DOHH2 (cell line): Measurements from ENCODE around the gene SPIRE2.

Experiments used
- H3F3A ChIP-seq: fragments of 200-600 bp; sonication (generic), shearing (Covaris generic); 2 replicates; pipeline ENCODE4 v1.6.0; 2016; ENCODE audit warnings: antibody characterized with exemption, mild to moderate bottlenecking; ENCODE audit not compliant: control insufficient read depth, insufficient read depth
- H3K27ac ChIP-seq: fragments of 200-600 bp; sonication (generic); 2 replicates; pipeline ENCODE4 v1.5.1; 2014; ENCODE audit warnings: low read depth, mild to moderate bottlenecking, low read length, moderate library complexity
- H3K27me3 ChIP-seq: fragments of 200-600 bp; sonication (generic); 2 replicates; pipeline ENCODE4 v1.6.1; 2014; ENCODE audit warnings: mild to moderate bottlenecking, low read length, mixed read lengths; ENCODE audit not compliant: control insufficient read depth
- H3K36me3 ChIP-seq: fragments of 200-600 bp; sonication (generic); 2 replicates; pipeline ENCODE4 v1.6.1; 2014; ENCODE audit warnings: mild to moderate bottlenecking, low read length, moderate library complexity, mixed read lengths; ENCODE audit not compliant: control insufficient read depth
- H3K4me1 ChIP-seq: fragments of 200-600 bp; sonication (generic); 2 replicates; pipeline ENCODE4 v1.6.1; 2014; ENCODE audit warnings: mild to moderate bottlenecking, low read length, mixed read lengths; ENCODE audit not compliant: control insufficient read depth
- H3K4me2 ChIP-seq: fragments of 200-600 bp; sonication (generic); 2 replicates; pipeline ENCODE4 v1.6.0; 2014; ENCODE audit warnings: mild to moderate bottlenecking, low read length, moderate library complexity
- H3K4me3 ChIP-seq: fragments of 200-600 bp; sonication (generic); 2 replicates; pipeline ENCODE4 v1.5.1; 2014; ENCODE audit warnings: mild to moderate bottlenecking, low read length, mixed read lengths
- H3K79me2 ChIP-seq: fragments of 200-600 bp; sonication (generic); 2 replicates; pipeline ENCODE4 v1.6.1; 2014; ENCODE audit warnings: mild to moderate bottlenecking, low read length, mixed read lengths; ENCODE audit not compliant: control insufficient read depth
- H3K9me2 ChIP-seq: fragments of 200-600 bp; sonication (generic); replicated peaks from 2 replicates; pipeline ENCODE4 v1.6.1; 2014; ENCODE audit warnings: mild to moderate bottlenecking, low read length, mixed read lengths; ENCODE audit not compliant: control insufficient read depth
- H3K9me3 ChIP-seq: fragments of 200-600 bp; sonication (generic); 2 replicates; pipeline ENCODE4 v1.6.1; 2014; ENCODE audit warnings: antibody characterized with exemption, low read length, mixed read lengths; ENCODE audit not compliant: control insufficient read depth, insufficient read depth
- H4K20me1 ChIP-seq: fragments of 200-600 bp; sonication (generic); 2 replicates; pipeline ENCODE4 v1.6.0; 2014; ENCODE audit warnings: low read depth, mild to moderate bottlenecking, antibody characterized with exemption, low read length, moderate library complexity; ENCODE audit not compliant: control insufficient read depth, insufficient read depth
- EZH2phosphoT487 ChIP-seq: fragments of 200-600 bp; sonication (generic); IDR thresholded peaks from 2 replicates; pipeline ENCODE4 v1.6.1; 2017; ENCODE audit warnings: borderline replicate concordance, mild to moderate bottlenecking, antibody characterized with exemption, low read length, moderate library complexity, mixed read lengths
- TF ChIP-seq, protein P1 (sequence below): fragments of 200-600 bp; sonication (generic); IDR thresholded peaks from one replicate; pipeline ENCODE4 v1.5.1; 2014; ENCODE audit warnings: antibody characterized with exemption, mild to moderate bottlenecking, low read depth, low read length; ENCODE audit not compliant: poor library complexity, severe bottlenecking

The SPIRE2 gene

DNA sequence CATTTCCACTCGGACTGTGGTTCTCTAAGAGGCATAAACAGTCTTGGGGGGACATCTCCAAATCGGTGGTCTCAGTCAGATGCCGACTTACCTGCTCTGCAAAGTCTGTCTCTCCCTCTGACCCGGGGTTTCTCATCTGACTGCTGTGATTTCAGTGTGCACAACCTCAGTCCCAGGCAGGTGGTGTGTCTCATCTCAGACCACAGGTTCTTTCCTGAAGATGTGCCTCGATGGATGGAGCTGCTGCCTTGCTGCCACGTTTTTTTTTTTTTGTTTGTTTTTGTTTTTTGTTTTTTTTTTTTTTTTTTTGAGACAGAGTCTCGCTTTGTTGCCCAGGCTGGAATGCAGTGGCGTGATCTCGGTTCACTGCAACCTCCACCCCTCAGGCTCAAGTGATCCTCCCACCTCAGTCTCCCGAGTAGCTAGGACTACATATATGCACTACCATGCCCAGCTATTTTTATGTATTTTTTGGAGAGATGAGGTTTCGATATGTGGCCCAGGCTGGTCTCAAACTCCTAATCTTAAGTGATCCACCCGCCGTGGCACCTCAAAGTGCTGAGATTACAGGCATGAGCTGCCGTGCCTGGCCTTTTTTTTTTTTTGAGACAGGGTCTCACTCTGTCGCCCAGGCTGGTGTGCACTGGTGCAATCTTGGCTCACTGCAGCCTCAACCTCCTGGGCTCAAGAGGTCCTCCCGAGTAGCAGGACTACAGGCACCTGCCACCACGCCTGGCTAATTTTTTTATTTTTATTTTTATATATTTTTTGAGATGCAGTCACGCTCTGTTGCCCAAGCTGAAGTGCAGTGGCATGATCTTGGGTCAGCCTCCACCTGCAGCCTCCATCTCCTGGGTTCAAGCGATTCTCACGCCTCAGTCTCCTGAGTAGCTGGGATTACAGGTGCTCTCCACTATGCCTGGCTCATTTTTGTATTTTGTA lies 15.4 kb downstream of the SPIRE2 start:
- peaks cover 69% of the 10 kb centered on the region for H3K4me1 ChIP-seq
- no peaks in the 10 kb centered on the region for H3K79me2 ChIP-seq
- peaks cover 23% of the 10 kb centered on the region for H3F3A ChIP-seq
- H3K27ac ChIP-seq, result peak overlapping the region; percentile 90
- H3K4me3 ChIP-seq, result peak overlapping the region; percentile 66
- H4K20me1 ChIP-seq, result no peaks in the 10 kb centered on the region
- H3K9me3 ChIP-seq, result no peaks in the 10 kb centered on the region
- H3K9me2 ChIP-seq, result no peaks in the 10 kb centered on the region
- H3K27me3 ChIP-seq, result no peaks in the 10 kb centered on the region
- H3K4me2 ChIP-seq, result peak overlapping the region; percentile 91
- no peak for TF ChIP-seq EZH2phosphoT487
- TF ChIP-seq, protein P1, sequence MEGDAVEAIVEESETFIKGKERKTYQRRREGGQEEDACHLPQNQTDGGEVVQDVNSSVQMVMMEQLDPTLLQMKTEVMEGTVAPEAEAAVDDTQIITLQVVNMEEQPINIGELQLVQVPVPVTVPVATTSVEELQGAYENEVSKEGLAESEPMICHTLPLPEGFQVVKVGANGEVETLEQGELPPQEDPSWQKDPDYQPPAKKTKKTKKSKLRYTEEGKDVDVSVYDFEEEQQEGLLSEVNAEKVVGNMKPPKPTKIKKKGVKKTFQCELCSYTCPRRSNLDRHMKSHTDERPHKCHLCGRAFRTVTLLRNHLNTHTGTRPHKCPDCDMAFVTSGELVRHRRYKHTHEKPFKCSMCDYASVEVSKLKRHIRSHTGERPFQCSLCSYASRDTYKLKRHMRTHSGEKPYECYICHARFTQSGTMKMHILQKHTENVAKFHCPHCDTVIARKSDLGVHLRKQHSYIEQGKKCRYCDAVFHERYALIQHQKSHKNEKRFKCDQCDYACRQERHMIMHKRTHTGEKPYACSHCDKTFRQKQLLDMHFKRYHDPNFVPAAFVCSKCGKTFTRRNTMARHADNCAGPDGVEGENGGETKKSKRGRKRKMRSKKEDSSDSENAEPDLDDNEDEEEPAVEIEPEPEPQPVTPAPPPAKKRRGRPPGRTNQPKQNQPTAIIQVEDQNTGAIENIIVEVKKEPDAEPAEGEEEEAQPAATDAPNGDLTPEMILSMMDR, result no peak
- H3K36me3 ChIP-seq, result no peaks in the 10 kb centered on the region

DNA sequence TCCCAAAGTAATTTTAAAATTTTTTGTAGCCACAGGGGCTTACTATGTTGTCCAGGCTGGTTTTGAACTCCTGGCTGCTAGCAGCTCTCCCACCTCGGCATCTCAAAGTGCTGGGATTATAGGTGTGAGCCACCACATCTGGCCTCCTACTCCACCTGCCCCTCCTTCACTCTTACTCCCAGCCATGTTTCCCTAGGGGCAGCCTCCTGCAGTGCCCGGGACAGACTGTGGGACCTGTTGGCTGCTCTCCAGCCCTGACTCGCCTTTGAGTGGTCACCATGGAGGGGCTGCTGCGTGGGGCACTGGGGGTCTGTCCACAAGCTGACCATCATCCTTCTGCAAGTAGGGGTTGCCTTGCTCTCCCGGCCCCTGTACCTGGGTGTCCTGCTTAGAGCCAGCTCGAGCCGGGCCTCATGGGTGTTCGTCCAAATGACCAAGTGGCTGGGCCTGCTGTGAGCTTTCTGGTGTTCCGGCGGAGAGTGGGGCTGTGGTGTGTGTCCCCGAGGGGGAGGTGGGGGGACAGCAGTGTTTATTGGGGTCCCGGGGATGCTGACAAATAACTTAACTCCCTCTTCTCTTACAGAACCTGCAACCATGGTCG lies 16.6 kb downstream of the SPIRE2 start:
- no peaks in the 10 kb centered on the region for H3K36me3 ChIP-seq
- peak overlapping the region; percentile 66 for H3K4me3 ChIP-seq
- no peaks in the 10 kb centered on the region for H3K9me3 ChIP-seq
- H3K4me2 ChIP-seq, result peak overlapping the region; percentile 91
- H3F3A ChIP-seq, result peaks cover 23% of the 10 kb centered on the region
- peak overlapping the region; percentile 90 for H3K27ac ChIP-seq
- H3K9me2 ChIP-seq, result no peaks in the 10 kb centered on the region
- TF ChIP-seq EZH2phosphoT487, result no peak
- TF ChIP-seq, protein P1, result no peak
- H3K4me1 ChIP-seq, result peaks cover 57% of the 10 kb centered on the region
- H4K20me1 ChIP-seq, result no peaks in the 10 kb centered on the region
- no peaks in the 10 kb centered on the region for H3K79me2 ChIP-seq
- H3K27me3 ChIP-seq, result no peaks in the 10 kb centered on the region

- H4K20me1 ChIP-seq, result no peaks in the 10 kb centered on the region
- H3K4me3 ChIP-seq, result peak overlapping the region; percentile 66
- peak overlapping the region; percentile 91 for H3K4me2 ChIP-seq
- H3K27me3 ChIP-seq, result no peaks in the 10 kb centered on the region
- H3K27ac ChIP-seq, result peak overlapping the region; percentile 90
- no peaks in the 10 kb centered on the region for H3K36me3 ChIP-seq
- H3K4me1 ChIP-seq, result peaks cover 54% of the 10 kb centered on the region
- H3K9me2 ChIP-seq, result no peaks in the 10 kb centered on the region
- peaks cover 23% of the 10 kb centered on the region for H3F3A ChIP-seq
- no peak for TF ChIP-seq EZH2phosphoT487
- TF ChIP-seq, protein P1, result peak; percentile 33
- no peaks in the 10 kb centered on the region for H3K79me2 ChIP-seq
- no peaks in the 10 kb centered on the region for H3K9me3 ChIP-seq
Measured at GRCh38 chr16:89845417-89845816, 17.1 kb downstream of the SPIRE2 start.
